GM19397 (cell line): ENCODE measurements around the gene AP3B1.

Experiments
- ATAC-seq: cut with Tn5 transposase; IDR thresholded peaks from one replicate; pipeline ENCODE4 v1.9.1; 2021; ENCODE audit warnings: mild to moderate bottlenecking, moderate library complexity; ENCODE audit not compliant: unreplicated experiment

AP3B1 gene

GRCh38 chr5:77983482-77984199 is 310.9 kb downstream of the AP3B1 start:
- ATAC-seq = no peak

- ATAC-seq = no peak
Measured at GRCh38 chr5:77981820-77982219, 312.7 kb downstream of the AP3B1 start.

GRCh38 chr5:77974576-77974975 is 319.9 kb downstream of the AP3B1 start:
- ATAC-seq = no peak

GRCh38 chr5:77973253-77973609 is 321.3 kb downstream of the AP3B1 start:
- no peak for ATAC-seq

- ATAC-seq = peak; percentile 74
Measured at GRCh38 chr5:77972469-77973252, 321.8 kb downstream of the AP3B1 start.

GRCh38 chr5:77971776-77972468 is 322.6 kb downstream of the AP3B1 start:
- no peak for ATAC-seq

- ATAC-seq = no peak
Measured at GRCh38 chr5:77970891-77971290, 323.6 kb downstream of the AP3B1 start.

- ATAC-seq = no peak
Measured at GRCh38 chr5:77963795-77964194, 330.7 kb downstream of the AP3B1 start.

GRCh38 chr5:77960863-77961396 is 333.6 kb downstream of the AP3B1 start:
- ATAC-seq = no peak

- no peak for ATAC-seq
Measured at GRCh38 chr5:77960305-77960704, 334.2 kb downstream of the AP3B1 start.

GRCh38 chr5:77958642-77959330 is 335.7 kb downstream of the AP3B1 start:
- ATAC-seq = no peak

GRCh38 chr5:77957931-77958521 is 336.5 kb downstream of the AP3B1 start:
- peak; percentile 42 for ATAC-seq

- peak; percentile 12 for ATAC-seq
Measured at GRCh38 chr5:77957516-77957915, 337.0 kb downstream of the AP3B1 start.

- ATAC-seq = no peak
Measured at GRCh38 chr5:77957081-77957480, 337.4 kb downstream of the AP3B1 start.

- ATAC-seq = no peak
Measured at GRCh38 chr5:77955577-77955976, 338.9 kb downstream of the AP3B1 start.

GRCh38 chr5:77953374-77953773 is 341.1 kb downstream of the AP3B1 start:
- ATAC-seq = no peak

- no peak for ATAC-seq
Measured at GRCh38 chr5:77952636-77953212, 341.8 kb downstream of the AP3B1 start.
